Measurements from ENCODE around the gene DDR1. TPM values are rescaled to one million over a fixed set of nuclear protein-coding genes. Genes with fewer than 3 reads are reported as not detected.
A peak's percentile ranks its signal among the peaks of the same experiment; 100 is the strongest.

The DDR1 gene
- total RNA-seq, 1 experiment from 2014 or later: 115 TPM

- peaks cover 22% of the 10 kb centered on the region for H3K36me3 Mint-ChIP-seq (ENCODE audit: insufficient read depth, unreplicated experiment)
Measured at GRCh38 chr6:30913721-30914075, 29.4 kb downstream of the DDR1 start.

GRCh38 chr6:30914076-30914853 is 29.9 kb downstream of the DDR1 start, which contains the start of gene VARS2:
TSS of gene VARS2 (plus strand) at chr6:30914238. CDS start at chr6:30914837, 599 bp downstream.
- H3K36me3 ChIP-seq (ENCODE audit: control insufficient read depth, insufficient read depth, low read length): peaks cover 2% of the 10 kb centered on the region; the same call in 1 of the 2 replicates
- H3K4me3 ChIP-seq (ENCODE audit: low read depth, low read length): peak within 1 kb of the TSS; percentile 54
- intact Hi-C loops (cut with micrococcal nuclease; ENCODE audit: unreplicated experiment): loop anchor here (1.0 to 2.0 kb wide), 3 partner anchors 61 to 165 kb away; no protein-coding TSS in a partner anchor

More at GRCh38 chr6:30913721-30914075, 29.4 kb downstream of the DDR1 start:
- H3K4me1 Mint-ChIP-seq (ENCODE audit: low read depth, unreplicated experiment): peaks cover 18% of the 10 kb centered on the region
- Histone ChIP-seq H3K4me3 (ENCODE audit: low read depth, low read length) (peak overlapping the region; percentile 54), H3K27me3 (replicated peaks; ENCODE audit: control insufficient read depth, insufficient read depth, low read length) (no peaks in the 10 kb centered on the region), H3K36me3 (ENCODE audit: control insufficient read depth, insufficient read depth, low read length) (peaks cover 2% of the 10 kb centered on the region; the same call in 1 of the 2 replicates), H3K9me3 (no peaks in the 10 kb centered on the region), H3K4me1 (peaks cover 14% of the 10 kb centered on the region)
- TSS peak; percentile 57 for BruUV-seq (replicated peaks)
- TF ChIP-seq CTCF (IDR thresholded peaks at IDR 0.05; ENCODE audit: insufficient read depth in 1 of 2, low read depth in 1 of 2, low read length in 1 of 2, severe bottlenecking in 1 of 2, unreplicated experiment in 1 of 2): no peak
- H3K27me3 Mint-ChIP-seq (ENCODE audit: insufficient read depth, unreplicated experiment): no peaks in the 10 kb centered on the region
- ChIA-PET CTCF (interaction anchor here (0.5 to 4.9 kb wide), 24 partner anchors 12 to 279 kb away, joined by 3 to 66 read pairs (median 8); partner anchors contain the start of genes DDR1 and SFTA2), POLR2A (interaction anchor here (0.6 to 1.5 kb wide), 10 partner anchors 9 to 174 kb away, joined by 3 to 10 read pairs (median 6); no protein-coding TSS in a partner anchor)
- peak overlapping the region; percentile 87 for H3K4me3 Mint-ChIP-seq (ENCODE audit: unreplicated experiment)
- no peaks in the 10 kb centered on the region for H3K9me3 Mint-ChIP-seq (ENCODE audit: unreplicated experiment)
- peak overlapping the region; percentile 92 for H3K27ac Mint-ChIP-seq (ENCODE audit: unreplicated experiment)
- DNase-seq: no peak
- intact Hi-C loops (cut with micrococcal nuclease; ENCODE audit: unreplicated experiment): loop anchor here (1.0 to 2.0 kb wide), 3 partner anchors 61 to 165 kb away; no protein-coding TSS in a partner anchor

More at GRCh38 chr6:30914076-30914853, 29.9 kb downstream of the DDR1 start, which contains the start of gene VARS2:
- Mint-ChIP-seq H3K4me1 (ENCODE audit: low read depth, unreplicated experiment) (peaks cover 14% of the 10 kb centered on the region), H3K27me3 (ENCODE audit: insufficient read depth, unreplicated experiment) (no peaks in the 10 kb centered on the region), H3K9me3 (ENCODE audit: unreplicated experiment) (no peaks in the 10 kb centered on the region), H3K36me3 (ENCODE audit: insufficient read depth, unreplicated experiment) (peaks cover 20% of the 10 kb centered on the region), H3K4me3 (ENCODE audit: unreplicated experiment) (peak within 1 kb of the TSS; percentile 87), H3K27ac (ENCODE audit: unreplicated experiment) (peak within 1 kb of the TSS; percentile 92)
- peak; percentile 94 to 98 for DNase-seq
- Histone ChIP-seq H3K27me3 (replicated peaks; ENCODE audit: control insufficient read depth, insufficient read depth, low read length) (no peaks in the 10 kb centered on the region), H3K4me1 (peaks cover 11% of the 10 kb centered on the region), H3K9me3 (no peaks in the 10 kb centered on the region)
- TF ChIP-seq CTCF (IDR thresholded peaks at IDR 0.05; ENCODE audit: insufficient read depth in 1 of 2, low read depth in 1 of 2, low read length in 1 of 2, severe bottlenecking in 1 of 2, unreplicated experiment in 1 of 2): peak; percentile 9 to 31
- BruUV-seq (replicated peaks): TSS peak; percentile 66
- ChIA-PET POLR2A (interaction anchor here (0.9 to 1.5 kb wide), 8 partner anchors 9 to 173 kb away, joined by 4 to 8 read pairs (median 6); no protein-coding TSS in a partner anchor), CTCF (interaction anchor here (0.6 to 4.9 kb wide), 22 partner anchors 18 to 278 kb away, joined by 3 to 66 read pairs (median 8); partner anchors contain the start of genes DDR1 and SFTA2)

All from Caco-2 (cell line).